NCI-H345 (cell line): ENCODE data around the gene SUCLG1.
A peak's percentile ranks its signal among the peaks of the same experiment; 100 is the strongest.

ENCODE experiments used
- DNase-seq: peaks from one replicate; lab custom pipeline; 2025; lab: John Stamatoyannopoulos, UW

The SUCLG1 gene

GRCh38 chr2:84461310-84461709 is 2.2 kb upstream of the SUCLG1 start:
- DNase-seq = no peak

- no peak for DNase-seq
These were observed 1.6 kb upstream of the SUCLG1 start for GRCh38 chr2:84460670-84461069.

GRCh38 chr2:84459944-84460429 is 907 bp upstream of the SUCLG1 start:
- DNase-seq = no peak

GRCh38 chr2:84458551-84459017 is 496 bp downstream of the SUCLG1 start:
- peak; percentile 9 for DNase-seq

- DNase-seq = no peak
These were observed 1.4 kb downstream of the SUCLG1 start for GRCh38 chr2:84457686-84458085.

- DNase-seq = no peak
These were observed 2.9 kb downstream of the SUCLG1 start for GRCh38 chr2:84456156-84456555.

GRCh38 chr2:84454581-84454980 is 4.5 kb downstream of the SUCLG1 start:
- no peak for DNase-seq

- no peak for DNase-seq
These were observed 6.5 kb downstream of the SUCLG1 start for GRCh38 chr2:84452624-84453023.

- no peak for DNase-seq
These were observed 7.5 kb downstream of the SUCLG1 start for GRCh38 chr2:84451579-84451978.

GRCh38 chr2:84450288-84451227 is 8.5 kb downstream of the SUCLG1 start:
- no peak for DNase-seq

- DNase-seq = no peak
These were observed 9.4 kb downstream of the SUCLG1 start for GRCh38 chr2:84449711-84450110.

- DNase-seq = no peak
These were observed 10.0 kb downstream of the SUCLG1 start for GRCh38 chr2:84449055-84449454.

- DNase-seq = no peak
These were observed 15.6 kb downstream of the SUCLG1 start for GRCh38 chr2:84443477-84443876.

- DNase-seq = no peak
These were observed 16.2 kb downstream of the SUCLG1 start for GRCh38 chr2:84442888-84443287.

- no peak for DNase-seq
These were observed 17.6 kb downstream of the SUCLG1 start for GRCh38 chr2:84441505-84441904.

GRCh38 chr2:84441036-84441435 is 18.0 kb downstream of the SUCLG1 start:
- DNase-seq = no peak

- DNase-seq = no peak
These were observed 23.6 kb downstream of the SUCLG1 start for GRCh38 chr2:84435345-84436025.

- no peak for DNase-seq
These were observed 29.8 kb downstream of the SUCLG1 start for GRCh38 chr2:84429328-84429727.

- DNase-seq = no peak
These were observed 31.6 kb downstream of the SUCLG1 start for GRCh38 chr2:84427235-84428138.

GRCh38 chr2:84425310-84425709 is 33.8 kb downstream of the SUCLG1 start:
- DNase-seq = no peak

- DNase-seq = no peak
These were observed 34.9 kb downstream of the SUCLG1 start for GRCh38 chr2:84424152-84424551.

GRCh38 chr2:84421791-84422190 is 37.3 kb downstream of the SUCLG1 start:
- no peak for DNase-seq
